ENCODE measurements around the gene TPM1. TPM values are rescaled to one million over a fixed set of nuclear protein-coding genes. Genes with fewer than 3 reads are reported as not detected.

Gene TPM1
- total and polyA plus RNA-seq, 9 of the 15 experiments (the other 6 are each of a cell fraction or from before 2014, with no cell fraction given): 8.1 to 53.9 (median 43.1) TPM

- TF ChIP-seq CREB5 (CRISPR knock-in tag; IDR thresholded peaks at IDR 0.05) (no peak), BCOR (IDR thresholded peaks at IDR 0.05) (no peak), AFF1 (IDR thresholded peaks at IDR 0.05; ENCODE audit: low read depth in 1 of 2, partially characterized antibody in 2 of 2) (no peak), ZBTB11 (CRISPR knock-in tag; IDR thresholded peaks at IDR 0.05) (no peak), IRF2 (CRISPR knock-in tag; IDR thresholded peaks at IDR 0.05) (no peak), NFE2 (IDR thresholded peaks at IDR 0.05; ENCODE audit: low read depth) (peak; percentile 89), PBX2 (CRISPR knock-in tag; IDR thresholded peaks at IDR 0.05; ENCODE audit: low read depth) (no peak), PBX2 (tag; conservative IDR thresholded peaks at IDR 0.05; ENCODE audit: low read depth) (peak; percentile 45; the same call in 1 of the 2 replicates), ZNF354B (CRISPR knock-in tag; IDR thresholded peaks at IDR 0.05) (no peak), POLR2A (conservative IDR thresholded peaks at IDR 0.05) (no peak), GMEB1 (CRISPR knock-in tag; IDR thresholded peaks at IDR 0.05) (no peak), BRD4 (IDR thresholded peaks at IDR 0.05) (no peak), ZNF277 (CRISPR knock-in tag; IDR thresholded peaks at IDR 0.05; ENCODE audit: borderline replicate concordance) (no peak), CBFA2T3 (IDR thresholded peaks at IDR 0.05) (no peak)
Observed at GRCh38 chr15:63112871-63113270, 70.3 kb downstream of the TPM1 start (continued).
